Measurements from ENCODE around the gene OXCT2. TPM values are rescaled to one million over a fixed set of nuclear protein-coding genes. Genes with fewer than 3 reads are reported as not detected.

Gene OXCT2
- total RNA-seq, 1 donor from 2014 or later: 2.1 TPM

DNA sequence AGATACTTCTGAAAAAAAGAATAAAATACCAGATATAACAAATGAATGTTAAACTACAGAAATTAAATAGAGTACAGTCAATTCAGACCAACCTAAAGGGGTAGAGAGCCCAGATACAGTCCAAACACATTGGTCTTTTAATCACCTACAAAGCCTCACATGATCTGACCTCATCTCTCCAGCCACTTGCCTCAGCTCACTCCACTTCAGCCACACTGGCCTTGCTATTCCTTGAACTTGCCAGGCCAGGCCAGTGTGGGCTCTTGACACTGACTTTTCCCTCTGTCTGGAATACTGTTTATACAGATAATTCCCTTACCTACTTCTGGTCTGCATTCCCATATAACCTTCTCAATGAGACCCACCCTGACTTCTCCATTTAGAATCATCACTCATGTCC is 49.5 kb downstream of the OXCT2 start:
- no peak for DNase-seq (ENCODE audit: low spot score)
- no peak overlapping the region for H3K4me3 Mint-ChIP-seq
- H3K9me3 Mint-ChIP-seq: no peaks in the 10 kb centered on the region
- no peaks in the 10 kb centered on the region for H3K9me3 ChIP-seq (ENCODE audit: low read depth)
- no peaks in the 10 kb centered on the region for H3K4me1 ChIP-seq
- H3K27ac ChIP-seq: no peak overlapping the region
- no peaks in the 10 kb centered on the region for H3K36me3 ChIP-seq
- peaks cover 25% of the 10 kb centered on the region for H3K27me3 Mint-ChIP-seq (ENCODE audit: insufficient read depth, low read depth)
- no peak overlapping the region for H3K27ac Mint-ChIP-seq
- no peak overlapping the region for H3K4me2 ChIP-seq
- no peaks in the 10 kb centered on the region for H4K20me1 ChIP-seq (ENCODE audit: low read depth)
- no peaks in the 10 kb centered on the region for H3K79me2 ChIP-seq (ENCODE audit: low read depth)
- H3K27me3 ChIP-seq: peaks cover 99% of the 10 kb centered on the region
- H3K4me3 ChIP-seq: no peak overlapping the region
- H3K9ac ChIP-seq: no peak overlapping the region
- H3F3A ChIP-seq (ENCODE audit: low read depth): no peaks in the 10 kb centered on the region
- no peak overlapping the region for H2AFZ ChIP-seq (replicated peaks)
- H3K36me3 Mint-ChIP-seq: no peaks in the 10 kb centered on the region
- peaks cover 3% of the 10 kb centered on the region for H3K4me1 Mint-ChIP-seq
- TF ChIP-seq EZH2 (IDR thresholded peaks at IDR 0.05) (no peak), EZH2phosphoT487 (IDR thresholded peaks at IDR 0.05) (no peak)
- TF ChIP-seq, protein P1, sequence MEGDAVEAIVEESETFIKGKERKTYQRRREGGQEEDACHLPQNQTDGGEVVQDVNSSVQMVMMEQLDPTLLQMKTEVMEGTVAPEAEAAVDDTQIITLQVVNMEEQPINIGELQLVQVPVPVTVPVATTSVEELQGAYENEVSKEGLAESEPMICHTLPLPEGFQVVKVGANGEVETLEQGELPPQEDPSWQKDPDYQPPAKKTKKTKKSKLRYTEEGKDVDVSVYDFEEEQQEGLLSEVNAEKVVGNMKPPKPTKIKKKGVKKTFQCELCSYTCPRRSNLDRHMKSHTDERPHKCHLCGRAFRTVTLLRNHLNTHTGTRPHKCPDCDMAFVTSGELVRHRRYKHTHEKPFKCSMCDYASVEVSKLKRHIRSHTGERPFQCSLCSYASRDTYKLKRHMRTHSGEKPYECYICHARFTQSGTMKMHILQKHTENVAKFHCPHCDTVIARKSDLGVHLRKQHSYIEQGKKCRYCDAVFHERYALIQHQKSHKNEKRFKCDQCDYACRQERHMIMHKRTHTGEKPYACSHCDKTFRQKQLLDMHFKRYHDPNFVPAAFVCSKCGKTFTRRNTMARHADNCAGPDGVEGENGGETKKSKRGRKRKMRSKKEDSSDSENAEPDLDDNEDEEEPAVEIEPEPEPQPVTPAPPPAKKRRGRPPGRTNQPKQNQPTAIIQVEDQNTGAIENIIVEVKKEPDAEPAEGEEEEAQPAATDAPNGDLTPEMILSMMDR (IDR thresholded peaks at IDR 0.05): no peak

DNA sequence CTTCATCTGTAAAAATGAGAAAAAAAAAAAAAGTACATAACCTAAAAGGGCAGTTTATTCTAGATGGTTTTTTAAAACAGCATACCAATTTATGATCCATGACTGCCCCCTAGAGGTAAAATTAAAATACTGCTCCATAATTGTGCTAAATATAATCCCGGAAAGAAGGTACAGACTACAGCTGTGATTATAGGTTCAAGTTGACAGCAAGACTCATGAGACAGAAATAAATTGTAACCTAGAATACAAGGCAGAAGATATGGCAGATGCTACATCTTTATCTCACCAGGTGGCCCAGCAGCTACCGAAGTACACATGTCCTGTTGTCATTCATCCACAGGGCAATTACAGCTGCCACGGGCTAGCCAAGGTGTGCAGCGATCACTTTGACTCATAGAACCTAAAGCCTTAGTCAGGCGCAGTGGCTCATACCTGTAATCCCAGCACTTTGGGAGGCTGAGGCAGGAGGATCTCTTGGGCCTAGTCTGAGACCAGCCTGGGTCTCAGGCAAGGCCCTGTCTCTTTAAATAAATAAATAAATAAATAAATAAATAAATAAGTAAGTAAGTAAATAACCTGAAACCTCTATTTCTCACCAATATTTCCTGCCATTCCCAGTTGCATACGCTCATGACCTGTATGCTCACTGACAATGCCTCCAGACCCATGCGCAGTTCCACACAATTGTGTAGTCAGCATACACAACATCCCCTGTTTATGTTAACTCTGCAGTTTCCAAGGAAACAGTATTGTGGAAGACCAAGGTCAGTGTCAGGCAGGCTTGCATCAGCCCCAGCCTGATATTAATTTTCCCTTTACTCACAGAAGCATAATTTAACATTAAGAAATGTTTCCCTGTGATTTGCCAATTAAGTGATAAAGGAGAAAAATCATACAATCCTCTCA is 50.8 kb downstream of the OXCT2 start:
- H3K27me3 Mint-ChIP-seq (ENCODE audit: insufficient read depth, low read depth): peaks cover 24% of the 10 kb centered on the region
- Histone ChIP-seq H3K36me3 (no peaks in the 10 kb centered on the region), H3K27ac (no peak overlapping the region), H3F3A (ENCODE audit: low read depth) (no peaks in the 10 kb centered on the region), H3K79me2 (ENCODE audit: low read depth) (no peaks in the 10 kb centered on the region), H3K9ac (no peak overlapping the region), H4K20me1 (ENCODE audit: low read depth) (no peaks in the 10 kb centered on the region), H3K9me3 (ENCODE audit: low read depth) (no peaks in the 10 kb centered on the region), H3K4me2 (no peak overlapping the region), H3K4me3 (no peak overlapping the region), H3K4me1 (no peaks in the 10 kb centered on the region), H2AFZ (replicated peaks) (no peak overlapping the region), H3K27me3 (peaks cover 99% of the 10 kb centered on the region)
- H3K4me3 Mint-ChIP-seq: peak overlapping the region; percentile 17
- DNase-seq (ENCODE audit: low spot score): peak; percentile 51
- no peaks in the 10 kb centered on the region for H3K36me3 Mint-ChIP-seq
- H3K27ac Mint-ChIP-seq: no peak overlapping the region
- no peaks in the 10 kb centered on the region for H3K9me3 Mint-ChIP-seq
- H3K4me1 Mint-ChIP-seq: peaks cover 3% of the 10 kb centered on the region
- TF ChIP-seq EZH2phosphoT487 (IDR thresholded peaks at IDR 0.05) (no peak), EZH2 (IDR thresholded peaks at IDR 0.05) (no peak)
- TF ChIP-seq, protein P1 (IDR thresholded peaks at IDR 0.05): peak; percentile 91

Small RNA genes within 50 kb of the gene (small RNA-seq; reads per million reads assigned to genes)
- gene AL033527.1 (not detected), gene RNU7-121P (not detected)

Other genes starting within 250 kb of the OXCT2 start
- gene PABPC4, start 194.6 kb downstream of the OXCT2 start, total RNA-seq (ENCODE audit: low replicate concordance): 123 and 243 TPM in 2 replicates
- 2.3 and 4.0 TPM in 2 replicates for gene HEYL, start 131.7 kb downstream of the OXCT2 start, total RNA-seq (ENCODE audit: low replicate concordance)
- gene NT5C1A, start 99.2 kb downstream of the OXCT2 start, total RNA-seq (ENCODE audit: low replicate concordance): not detected in 2 replicates
- 0.13 and 0.19 TPM in 2 replicates for gene HPCAL4, start 79.9 kb downstream of the OXCT2 start, total RNA-seq (ENCODE audit: low replicate concordance)
- 50.8 and 57.2 TPM in 2 replicates for gene PPIE, start 32.5 kb downstream of the OXCT2 start, total RNA-seq (ENCODE audit: low replicate concordance)
- 0.24 and 0.28 TPM in 2 replicates for gene BMP8B, start 17.5 kb upstream of the OXCT2 start, total RNA-seq (ENCODE audit: low replicate concordance)
- gene TRIT1, start 112.2 kb upstream of the OXCT2 start, total RNA-seq (ENCODE audit: low replicate concordance): 45.1 and 64.8 TPM in 2 replicates
- gene MYCL, start 130.6 kb upstream of the OXCT2 start, total RNA-seq (ENCODE audit: low replicate concordance): 21.8 and 39.8 TPM in 2 replicates
- gene MFSD2A, start 183.8 kb upstream of the OXCT2 start, total RNA-seq (ENCODE audit: low replicate concordance): 0.90 and 1.4 TPM in 2 replicates

Measured in neural progenitor cell (in vitro differentiated cells).